ENCODE measurements around the gene TAF5L.

TAF5L gene

GRCh38 chr1:229625915-229626831, at the start of gene TAF5L, which contains the start of gene URB2:
TSS of gene TAF5L (minus strand) at chr1:229626122. CDS start at chr1:229614482, 11,640 bp downstream.
TSS of gene URB2 (plus strand) at chr1:229626247. CDS start at chr1:229627634, 1,387 bp downstream.
- DNase-seq (ENCODE audit: low spot score): peak; percentile 92

- DNase-seq (ENCODE audit: low spot score): no peak
Measured at GRCh38 chr1:229675396-229675795, 49.5 kb upstream of the TAF5L start.

- no peak for DNase-seq (ENCODE audit: low spot score)
Measured at GRCh38 chr1:229674042-229674441, 48.1 kb upstream of the TAF5L start.

- no peak for DNase-seq (ENCODE audit: low spot score)
Measured at GRCh38 chr1:229672246-229672645, 46.3 kb upstream of the TAF5L start.

- DNase-seq (ENCODE audit: low spot score): no peak
Measured at GRCh38 chr1:229671310-229671709, 45.4 kb upstream of the TAF5L start.

- no peak for DNase-seq (ENCODE audit: low spot score)
Measured at GRCh38 chr1:229669333-229669732, 43.4 kb upstream of the TAF5L start.

GRCh38 chr1:229666585-229666984, 40.7 kb upstream of the TAF5L start:
- no peak for DNase-seq (ENCODE audit: low spot score)

- no peak for DNase-seq (ENCODE audit: low spot score)
Measured at GRCh38 chr1:229665912-229666558, 40.1 kb upstream of the TAF5L start.

- no peak for DNase-seq (ENCODE audit: low spot score)
Measured at GRCh38 chr1:229664133-229664689, 38.3 kb upstream of the TAF5L start.

- DNase-seq (ENCODE audit: low spot score): no peak
Measured at GRCh38 chr1:229661897-229662296, 36.0 kb upstream of the TAF5L start.

- peak; percentile 79 for DNase-seq (ENCODE audit: low spot score)
Measured at GRCh38 chr1:229661022-229661877, 35.3 kb upstream of the TAF5L start.

GRCh38 chr1:229657993-229658755, 32.3 kb upstream of the TAF5L start:
- DNase-seq (ENCODE audit: low spot score): no peak

- DNase-seq (ENCODE audit: low spot score): no peak
Measured at GRCh38 chr1:229655781-229656180, 29.9 kb upstream of the TAF5L start.

- no peak for DNase-seq (ENCODE audit: low spot score)
Measured at GRCh38 chr1:229653420-229653819, 27.5 kb upstream of the TAF5L start.

GRCh38 chr1:229651546-229651945, 25.6 kb upstream of the TAF5L start:
- DNase-seq (ENCODE audit: low spot score): no peak

GRCh38 chr1:229650045-229650444, 24.1 kb upstream of the TAF5L start:
- no peak for DNase-seq (ENCODE audit: low spot score)

GRCh38 chr1:229648406-229648805, 22.5 kb upstream of the TAF5L start:
- DNase-seq (ENCODE audit: low spot score): no peak

GRCh38 chr1:229645324-229645993, 19.5 kb upstream of the TAF5L start:
- no peak for DNase-seq (ENCODE audit: low spot score)

- DNase-seq (ENCODE audit: low spot score): no peak
Measured at GRCh38 chr1:229643996-229644745, 18.2 kb upstream of the TAF5L start.

GRCh38 chr1:229642970-229643369, 17.0 kb upstream of the TAF5L start:
- DNase-seq (ENCODE audit: low spot score): no peak

All from left forelimb (tissue), 1 donor.